Gastroesophageal sphincter (tissue), 3 donors: Measurements from ENCODE around the gene VEPH1.

Experiments used
- CTCF ChIP-seq, 4 experiments: fragments of 200-600 bp in 2 of 4; fragments of 450-650 bp in 2 of 4; sonication (generic) in 1 of 4; IDR thresholded peaks; one replicate each; pipeline ENCODE4 v1.5.1; 2017 to 2019; ENCODE audit warnings: antibody characterized with exemption in 4 of 4, mild to moderate bottlenecking in 2 of 4, moderate library complexity in 2 of 4
- POLR2AphosphoS5 ChIP-seq: sonication (generic); formaldehyde crosslinking; IDR thresholded peaks from one replicate; pipeline ENCODE4 v1.6.1; 2017; ENCODE audit warnings: antibody characterized with exemption

GRCh38 chr3:157317895-157318294 is 185.3 kb downstream of the VEPH1 start:
- TF ChIP-seq CTCF (IDR thresholded peaks at IDR 0.05) = no peak
- no peak for TF ChIP-seq POLR2AphosphoS5
